GM19397 (cell line): ENCODE measurements around the gene TTI1.

ENCODE experiments used
- ATAC-seq: cut with Tn5 transposase; IDR thresholded peaks from one replicate; pipeline ENCODE4 v1.9.1; 2021; ENCODE audit warnings: mild to moderate bottlenecking, moderate library complexity; ENCODE audit not compliant: unreplicated experiment

TTI1 gene

GRCh38 chr20:38055294-38055693 is 22.0 kb upstream of the TTI1 start:
- no peak for ATAC-seq

GRCh38 chr20:38054647-38055046 is 21.4 kb upstream of the TTI1 start:
- ATAC-seq: no peak

GRCh38 chr20:38052870-38053269 is 19.6 kb upstream of the TTI1 start:
- ATAC-seq: no peak

- no peak for ATAC-seq
Measured at GRCh38 chr20:38050686-38051085, 17.4 kb upstream of the TTI1 start.

- no peak for ATAC-seq
Measured at GRCh38 chr20:38049800-38050199, 16.5 kb upstream of the TTI1 start.

- no peak for ATAC-seq
Measured at GRCh38 chr20:38046572-38046971, 13.3 kb upstream of the TTI1 start.

GRCh38 chr20:38044685-38045084 is 11.4 kb upstream of the TTI1 start:
- no peak for ATAC-seq

GRCh38 chr20:38043512-38044300 is 10.4 kb upstream of the TTI1 start:
- no peak for ATAC-seq

GRCh38 chr20:38040276-38040675 is 7.0 kb upstream of the TTI1 start:
- no peak for ATAC-seq

GRCh38 chr20:38036366-38036765 is 3.1 kb upstream of the TTI1 start:
- no peak for ATAC-seq

GRCh38 chr20:38034961-38035360 is 1.7 kb upstream of the TTI1 start:
- no peak for ATAC-seq

GRCh38 chr20:38034108-38034649 is 923 bp upstream of the TTI1 start:
- no peak for ATAC-seq

GRCh38 chr20:38032585-38033329 is 499 bp downstream of the TTI1 start:
- peak; percentile 50 for ATAC-seq

- ATAC-seq: no peak
Measured at GRCh38 chr20:38031957-38032356, 1.3 kb downstream of the TTI1 start.

GRCh38 chr20:38029453-38029852 is 3.8 kb downstream of the TTI1 start:
- ATAC-seq: no peak

- ATAC-seq: no peak
Measured at GRCh38 chr20:38024496-38024895, 8.8 kb downstream of the TTI1 start.

GRCh38 chr20:38023181-38024001 is 9.9 kb downstream of the TTI1 start:
- no peak for ATAC-seq

GRCh38 chr20:38021087-38021772 is 12.0 kb downstream of the TTI1 start:
- ATAC-seq: no peak

- ATAC-seq: no peak
Measured at GRCh38 chr20:38018385-38018784, 14.9 kb downstream of the TTI1 start.

- ATAC-seq: no peak
Measured at GRCh38 chr20:38017959-38018358, 15.3 kb downstream of the TTI1 start.

- no peak for ATAC-seq
Measured at GRCh38 chr20:38013887-38014286, 19.4 kb downstream of the TTI1 start.
